SK-N-DZ (cell line): ENCODE results near the gene FAM163A.
"Not testable (repeated sequence)": the region's sequence is repeated elsewhere in the genome, so short reads cannot be mapped to it uniquely, and the experiment has no call there.

Experiments used
- DNase-seq: peaks from one replicate; pipeline ENCODE4 v3.0.0-alpha.2; 2015; ENCODE audit warnings: low spot score

FAM163A gene

DNA sequence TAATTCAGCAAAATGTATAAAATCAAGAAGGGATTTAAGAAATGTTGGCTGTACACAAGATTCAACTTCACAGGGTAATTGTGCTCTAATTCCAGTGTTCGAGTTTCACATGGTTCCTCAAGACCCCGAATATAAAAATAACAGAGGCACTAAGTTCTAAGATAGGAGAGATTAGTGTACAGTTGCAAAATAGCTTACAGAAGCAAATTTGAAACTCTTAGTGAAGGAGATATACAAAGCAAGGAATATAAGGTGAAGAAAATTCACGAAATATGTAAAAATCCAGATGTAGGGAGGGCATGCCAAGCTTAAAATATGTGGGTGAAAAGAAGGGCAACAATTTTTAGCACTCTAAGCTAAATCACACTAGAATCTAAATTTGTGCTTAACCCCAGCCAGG, 105.1 kb downstream of the FAM163A start:
- DNase-seq, result no peak

DNA sequence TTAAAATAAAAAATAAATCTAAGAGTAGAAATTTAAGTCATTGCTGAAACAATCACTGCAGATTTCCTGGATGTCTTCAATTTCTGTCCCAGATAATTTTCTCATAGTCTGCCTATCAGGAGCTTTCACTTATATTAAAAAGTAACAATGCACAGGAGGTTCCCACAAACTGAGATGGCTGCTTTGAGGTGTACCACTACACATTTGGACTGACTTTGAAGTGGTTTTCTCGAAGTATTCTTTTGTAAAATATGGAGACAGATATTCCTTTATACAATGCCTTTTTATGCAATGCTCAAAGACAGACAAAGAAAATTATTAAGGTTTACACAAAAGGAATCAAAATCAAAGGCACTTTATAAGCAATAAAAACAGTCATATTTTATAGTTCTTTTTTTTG, 110.0 kb downstream of the FAM163A start:
- no peak for DNase-seq

DNA sequence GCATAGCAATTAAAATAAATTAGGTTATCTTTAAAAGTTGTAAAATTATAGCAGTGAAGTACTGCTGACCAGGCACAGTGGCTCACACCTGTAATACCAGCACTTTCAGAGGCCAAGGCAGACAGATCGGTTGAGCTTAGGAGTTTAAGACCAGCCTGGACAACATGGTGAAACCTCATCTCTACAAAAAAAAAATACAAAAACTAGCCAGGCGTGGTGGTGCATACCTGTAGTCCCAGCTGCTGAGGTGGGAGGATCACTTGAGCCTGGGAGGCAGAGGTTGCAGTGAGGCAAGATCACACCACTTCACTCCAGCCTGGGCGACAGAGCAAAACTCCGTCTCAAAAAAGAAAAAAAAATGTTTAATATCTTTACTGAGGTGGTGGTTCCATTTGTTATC, 112.7 kb downstream of the FAM163A start:
- DNase-seq, result not testable (repeated sequence)

DNA sequence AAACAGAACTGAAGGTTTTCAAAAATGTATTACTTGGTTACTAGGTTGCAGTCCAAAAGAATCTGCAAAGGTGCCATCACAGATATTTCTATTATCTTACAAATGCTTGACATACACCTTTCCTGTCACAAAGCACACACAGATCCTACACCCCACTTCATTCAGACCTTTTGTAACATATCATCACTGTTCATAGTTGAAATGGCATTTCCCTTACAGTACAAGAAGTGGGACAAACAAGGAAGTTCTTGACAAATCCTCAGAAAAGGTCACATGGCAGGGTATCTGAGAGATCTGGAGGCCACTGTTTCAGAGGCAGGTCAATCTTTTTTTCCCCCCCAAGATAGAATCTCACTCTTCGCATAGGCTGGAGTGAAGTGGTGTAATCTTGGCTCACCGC, 113.2 kb downstream of the FAM163A start:
- DNase-seq, result no peak

DNA sequence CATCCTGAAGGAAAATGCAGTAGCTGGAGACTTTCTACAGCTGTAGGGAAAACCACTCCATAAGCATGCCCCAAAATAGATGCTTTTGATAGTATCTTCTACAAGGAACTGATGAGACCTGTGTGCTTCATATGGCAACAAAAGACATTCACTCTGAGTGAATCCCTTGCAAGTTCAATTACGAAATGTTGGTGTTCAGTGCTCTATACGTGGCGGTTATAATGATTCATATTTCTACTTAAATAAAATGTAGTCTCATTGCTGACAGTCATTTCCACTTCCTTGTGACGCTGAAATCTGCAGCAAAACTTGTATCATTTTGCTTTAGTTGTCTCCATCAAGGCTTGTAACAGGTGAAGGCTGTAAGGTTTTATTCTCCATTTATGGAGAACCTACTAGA, 113.9 kb downstream of the FAM163A start:
- DNase-seq, result no peak

DNA sequence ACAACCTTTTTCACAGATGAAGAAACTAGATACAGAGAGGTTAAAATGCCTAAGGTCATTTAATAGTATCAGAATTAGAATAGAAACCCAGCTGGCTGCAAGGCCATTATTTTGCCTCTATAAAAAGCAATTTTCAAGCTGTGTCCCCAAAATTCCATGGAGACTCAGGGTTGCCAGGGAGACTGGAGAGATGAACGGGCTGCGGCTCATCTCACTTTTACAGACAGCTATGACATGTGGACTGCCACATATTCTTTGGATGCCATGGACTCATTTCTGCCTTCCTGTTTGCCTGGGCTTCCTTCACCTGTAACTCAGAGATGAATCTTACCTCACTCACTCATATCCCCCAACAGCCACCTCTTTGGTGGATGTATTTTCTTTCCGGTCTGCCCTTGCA, 117.6 kb downstream of the FAM163A start:
- no peak for DNase-seq

DNA sequence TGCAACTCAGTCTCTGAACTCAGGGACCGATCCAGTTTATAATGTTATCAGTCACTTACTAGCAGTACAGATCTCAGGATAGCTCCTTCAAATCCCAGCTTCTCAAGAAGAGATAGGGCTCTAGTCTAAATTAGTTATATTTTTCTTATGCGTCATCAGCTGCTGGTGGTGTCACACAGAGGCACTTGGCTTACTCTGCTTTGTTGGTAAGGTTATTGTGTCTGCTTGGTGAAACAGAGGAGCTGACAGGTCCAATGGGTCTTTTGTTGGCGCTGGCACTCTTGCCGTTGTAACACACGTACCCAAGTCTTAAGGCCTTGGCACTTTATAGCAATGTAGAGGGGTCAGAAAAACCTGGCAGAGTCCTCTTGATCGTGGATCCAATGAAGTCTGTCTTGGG, 122.3 kb downstream of the FAM163A start:
- no peak for DNase-seq
